Measurements from ENCODE around the gene NR3C2. TPM values are rescaled to one million over a fixed set of nuclear protein-coding genes. Genes with fewer than 3 reads are reported as not detected.

The NR3C2 gene
- total RNA-seq, 1 experiment from 2014 or later = 2.7 TPM

- TF ChIP-seq, protein P1, sequence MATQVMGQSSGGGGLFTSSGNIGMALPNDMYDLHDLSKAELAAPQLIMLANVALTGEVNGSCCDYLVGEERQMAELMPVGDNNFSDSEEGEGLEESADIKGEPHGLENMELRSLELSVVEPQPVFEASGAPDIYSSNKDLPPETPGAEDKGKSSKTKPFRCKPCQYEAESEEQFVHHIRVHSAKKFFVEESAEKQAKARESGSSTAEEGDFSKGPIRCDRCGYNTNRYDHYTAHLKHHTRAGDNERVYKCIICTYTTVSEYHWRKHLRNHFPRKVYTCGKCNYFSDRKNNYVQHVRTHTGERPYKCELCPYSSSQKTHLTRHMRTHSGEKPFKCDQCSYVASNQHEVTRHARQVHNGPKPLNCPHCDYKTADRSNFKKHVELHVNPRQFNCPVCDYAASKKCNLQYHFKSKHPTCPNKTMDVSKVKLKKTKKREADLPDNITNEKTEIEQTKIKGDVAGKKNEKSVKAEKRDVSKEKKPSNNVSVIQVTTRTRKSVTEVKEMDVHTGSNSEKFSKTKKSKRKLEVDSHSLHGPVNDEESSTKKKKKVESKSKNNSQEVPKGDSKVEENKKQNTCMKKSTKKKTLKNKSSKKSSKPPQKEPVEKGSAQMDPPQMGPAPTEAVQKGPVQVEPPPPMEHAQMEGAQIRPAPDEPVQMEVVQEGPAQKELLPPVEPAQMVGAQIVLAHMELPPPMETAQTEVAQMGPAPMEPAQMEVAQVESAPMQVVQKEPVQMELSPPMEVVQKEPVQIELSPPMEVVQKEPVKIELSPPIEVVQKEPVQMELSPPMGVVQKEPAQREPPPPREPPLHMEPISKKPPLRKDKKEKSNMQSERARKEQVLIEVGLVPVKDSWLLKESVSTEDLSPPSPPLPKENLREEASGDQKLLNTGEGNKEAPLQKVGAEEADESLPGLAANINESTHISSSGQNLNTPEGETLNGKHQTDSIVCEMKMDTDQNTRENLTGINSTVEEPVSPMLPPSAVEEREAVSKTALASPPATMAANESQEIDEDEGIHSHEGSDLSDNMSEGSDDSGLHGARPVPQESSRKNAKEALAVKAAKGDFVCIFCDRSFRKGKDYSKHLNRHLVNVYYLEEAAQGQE (IDR thresholded peaks at IDR 0.05; ENCODE audit: low read depth) = no peak
- TF ChIP-seq CBX3 (IDR thresholded peaks at IDR 0.05; ENCODE audit: low read depth) (no peak), ZFX (IDR thresholded peaks at IDR 0.05) (no peak), ELF1 (IDR thresholded peaks at IDR 0.05; ENCODE audit: borderline replicate concordance, low read depth) (no peak), EZH2phosphoT487 (IDR thresholded peaks at IDR 0.05; ENCODE audit: borderline replicate concordance) (no peak), ATF3 (IDR thresholded peaks at IDR 0.05) (no peak), MAX (IDR thresholded peaks at IDR 0.05) (no peak), JUND (IDR thresholded peaks at IDR 0.05) (no peak), RAD21 (IDR thresholded peaks at IDR 0.05; ENCODE audit: low read depth) (no peak)
Measured at GRCh38 chr4:148205476-148205875, 236.7 kb downstream of the NR3C2 start (continued).

DNA sequence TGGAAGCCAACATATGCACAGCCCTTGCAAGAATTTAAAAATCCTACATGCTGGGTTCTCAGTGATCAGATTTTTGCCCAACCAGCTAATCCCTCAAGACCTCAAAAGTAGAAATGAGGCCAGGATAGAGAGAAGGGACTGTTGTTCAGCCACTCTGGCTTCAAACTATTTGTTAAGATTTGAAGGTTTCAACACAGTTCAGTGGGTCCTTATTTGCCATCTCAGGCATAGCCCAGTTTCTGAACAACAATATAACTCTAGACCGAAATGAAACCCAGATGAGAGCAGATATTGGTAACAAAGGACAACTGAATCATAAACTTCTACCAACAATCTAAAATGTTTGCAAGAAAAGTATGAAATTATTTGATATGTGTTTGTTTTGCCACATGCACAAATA is 237.3 kb downstream of the NR3C2 start:
- no peak overlapping the region for H3K4me2 ChIP-seq (ENCODE audit: low read length)
- ATAC-seq (no peak), DNase-seq (ENCODE audit: low read depth, low spot score) (no peak)
- no TSS peak for BruUV-seq (replicated peaks)
- H3K4me1 ChIP-seq (ENCODE audit: control insufficient read depth in 1 of 2, insufficient read depth in 2 of 2, low read length in 2 of 2) = no peaks in the 10 kb centered on the region
- H3K36me3 ChIP-seq (ENCODE audit: control insufficient read depth in 1 of 2, insufficient read depth in 2 of 2, low read length in 2 of 2) = no peaks in the 10 kb centered on the region
- H3K9me3 ChIP-seq (ENCODE audit: control insufficient read depth in 1 of 2, insufficient read depth in 1 of 2, low read depth in 1 of 2, low read length in 2 of 2) = no peaks in the 10 kb centered on the region
- H2AFZ ChIP-seq (ENCODE audit: low read depth, low read length, poor library complexity, severe bottlenecking) = no peak overlapping the region
- no peak overlapping the region for H3K9ac ChIP-seq (ENCODE audit: low read length)
- H3K4me3 ChIP-seq (replicated peaks in 1 of 2; ENCODE audit: low read depth in 1 of 2, low read length in 2 of 2) = no peak overlapping the region
- TF ChIP-seq EZH2phosphoT487 (IDR thresholded peaks at IDR 0.05; ENCODE audit: borderline replicate concordance) (no peak), RAD21 (IDR thresholded peaks at IDR 0.05; ENCODE audit: low read depth) (no peak), SIN3A (IDR thresholded peaks at IDR 0.05; ENCODE audit: low read depth) (no peak)
- H3K27ac ChIP-seq (ENCODE audit: low read depth, low read length) = no peak overlapping the region
- no peaks in the 10 kb centered on the region for H3K79me2 ChIP-seq (ENCODE audit: insufficient read depth, low read length)
- ChIA-PET RAD21 (ENCODE audit: low non-redundant PET in 1 of 2, low total read pairs in 2 of 2, uncharacterized antibody in 2 of 2, unreplicated experiment in 2 of 2) (no interaction called here), POLR2A (no interaction called here), CTCF (no interaction called here)
- intact Hi-C loops (cut with micrococcal nuclease) = no loop called here
- H3K9me2 ChIP-seq (ENCODE audit: insufficient read depth) = no peaks in the 10 kb centered on the region
- H3K27me3 ChIP-seq (ENCODE audit: insufficient read depth, low read length) = no peaks in the 10 kb centered on the region
- H4K20me1 ChIP-seq (ENCODE audit: insufficient read depth) = no peaks in the 10 kb centered on the region
